GM21423 (cell line): ENCODE results near the gene KRT12.
"Not testable (repeated sequence)": the region's sequence is repeated elsewhere in the genome, so short reads cannot be mapped to it uniquely, and the experiment has no call there.

Experiments
- ATAC-seq: cut with Tn5 transposase; IDR thresholded peaks from one replicate; pipeline ENCODE4 v1.9.1; 2021; ENCODE audit warnings: mild to moderate bottlenecking, moderate library complexity; ENCODE audit not compliant: unreplicated experiment

The KRT12 gene

DNA sequence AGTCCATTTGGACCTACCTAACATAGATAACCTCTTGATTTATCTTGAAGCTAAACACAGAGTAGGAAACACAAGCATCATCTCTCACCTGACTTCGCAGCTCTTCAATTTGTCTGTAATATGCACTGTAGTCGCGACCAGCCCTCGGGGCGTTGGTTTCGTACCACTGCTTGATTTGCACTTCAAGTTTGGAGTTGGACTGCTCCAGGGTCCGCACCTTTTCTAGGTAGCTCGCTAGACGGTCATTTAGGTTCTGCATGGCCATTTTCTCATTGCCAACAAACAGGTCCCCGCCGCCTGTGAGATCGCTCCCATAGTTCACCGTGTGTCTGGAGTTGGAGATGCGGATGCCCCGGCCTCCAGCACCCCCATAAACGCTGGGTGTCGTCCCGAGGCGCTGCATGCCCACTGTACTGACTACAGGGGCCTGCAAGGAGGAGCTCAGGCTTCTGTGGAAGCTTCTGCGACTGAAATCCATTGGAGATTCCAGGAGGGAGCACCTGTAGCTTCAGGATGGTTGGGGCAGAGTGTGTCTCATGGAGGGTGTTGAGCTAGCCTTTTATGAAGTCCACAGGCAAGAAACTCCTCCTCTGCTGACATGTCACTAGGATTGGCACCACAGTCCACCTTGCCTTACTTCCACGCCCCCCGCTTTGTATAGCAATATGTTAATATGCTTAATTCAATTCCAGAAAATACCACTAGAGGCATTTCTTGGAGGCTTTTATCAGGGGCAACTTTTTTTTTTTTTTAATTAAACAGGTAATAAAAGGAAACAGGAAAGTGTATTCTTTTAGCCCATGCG is 17.9 kb upstream of the KRT12 start, which contains the start of gene KRT20:
Gene KRT20 (minus strand): TSS at position 535 of the 805 bp plus-strand sequence. CDS start 57 bp downstream, at position 478.
- ATAC-seq, result no peak

DNA sequence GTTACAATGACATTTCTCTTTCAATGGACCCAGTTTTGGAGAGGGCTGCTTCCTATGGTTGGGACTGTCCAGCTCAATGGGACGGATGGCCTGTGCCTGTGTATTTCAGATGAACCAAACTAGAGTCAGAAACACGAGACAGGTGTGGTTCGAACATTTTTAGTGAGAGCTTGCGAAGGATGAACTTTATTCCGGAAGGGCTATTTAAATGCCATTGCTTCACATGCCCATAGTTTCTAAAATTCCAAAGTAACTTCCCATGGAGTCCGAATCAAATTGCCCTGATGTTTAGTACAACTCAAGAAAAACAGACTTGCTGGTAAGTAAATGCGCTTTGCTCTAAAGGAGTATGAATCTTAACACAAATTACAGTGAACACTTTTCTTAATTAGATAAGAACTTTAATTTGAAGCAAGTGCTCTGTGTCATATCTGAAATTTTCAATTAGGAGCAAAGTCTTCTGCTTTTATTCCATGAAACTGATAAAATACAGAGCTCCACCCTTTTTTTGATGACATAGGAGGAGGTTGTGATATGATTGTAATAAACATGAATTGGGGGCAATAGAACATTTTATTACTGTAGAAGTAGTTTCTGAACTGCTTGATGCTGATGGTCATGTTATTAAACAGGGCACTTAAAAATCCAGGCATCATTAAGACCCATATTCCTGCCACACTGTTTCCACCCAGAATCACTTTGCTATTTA is 16.8 kb upstream of the KRT12 start:
- ATAC-seq, result no peak

DNA sequence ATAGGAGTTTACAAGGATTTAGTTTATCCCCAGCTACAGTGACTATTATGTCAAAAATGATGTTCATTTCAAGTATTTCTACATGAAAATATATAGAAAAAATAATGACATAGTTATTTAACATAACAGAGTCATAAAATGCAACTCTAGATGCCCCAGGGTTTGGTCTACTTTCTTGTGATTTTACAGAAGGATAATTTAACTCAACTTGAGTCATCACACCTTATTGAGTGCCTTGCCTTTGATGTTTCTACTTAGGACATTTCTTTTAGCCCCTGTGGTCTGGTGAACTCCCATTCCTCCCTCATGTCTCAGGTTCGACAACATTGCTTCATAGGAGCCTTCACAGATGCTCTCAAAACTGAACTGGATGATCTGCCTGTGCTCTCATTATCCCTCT is 16.0 kb upstream of the KRT12 start:
- no peak for ATAC-seq

DNA sequence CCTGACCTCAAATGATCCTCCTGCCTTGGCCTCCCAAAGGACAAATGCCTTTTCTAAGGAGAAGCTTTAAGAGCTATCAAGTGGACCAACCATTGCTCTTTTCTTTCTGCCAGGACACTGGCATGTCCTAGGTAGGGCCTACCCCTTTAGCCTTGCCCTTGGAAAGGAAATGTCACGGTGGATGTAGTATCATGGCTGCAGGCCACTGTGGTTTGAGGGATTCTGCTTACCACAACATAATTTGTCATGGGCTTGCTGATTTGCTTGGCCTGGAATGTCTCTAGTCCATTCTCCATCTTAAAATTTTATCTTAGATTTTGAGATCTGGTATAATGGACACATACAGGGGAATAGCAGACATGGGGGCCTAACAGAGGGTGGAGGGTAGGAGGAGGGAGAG is 12.0 kb upstream of the KRT12 start:
- ATAC-seq, result no peak

DNA sequence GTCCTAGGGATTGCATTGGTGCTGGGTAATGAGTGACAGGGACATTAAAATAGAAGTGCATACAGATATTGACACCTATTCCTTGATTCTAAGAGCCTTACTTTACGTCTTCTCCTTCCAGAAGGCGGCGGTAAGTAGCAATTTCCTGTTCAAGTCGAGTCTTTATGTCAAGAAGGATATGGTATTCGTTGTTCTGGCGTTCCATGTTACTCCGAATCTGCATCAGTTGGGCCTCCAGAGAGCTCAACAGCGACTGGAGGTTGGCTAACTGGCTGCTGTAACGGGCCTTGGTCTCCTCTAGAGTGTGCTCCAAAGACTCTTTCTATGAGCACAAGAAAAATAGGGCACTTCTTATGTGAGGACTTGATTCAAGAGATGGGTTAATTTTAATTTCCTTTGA is 11.0 kb upstream of the KRT12 start:
- no peak for ATAC-seq

DNA sequence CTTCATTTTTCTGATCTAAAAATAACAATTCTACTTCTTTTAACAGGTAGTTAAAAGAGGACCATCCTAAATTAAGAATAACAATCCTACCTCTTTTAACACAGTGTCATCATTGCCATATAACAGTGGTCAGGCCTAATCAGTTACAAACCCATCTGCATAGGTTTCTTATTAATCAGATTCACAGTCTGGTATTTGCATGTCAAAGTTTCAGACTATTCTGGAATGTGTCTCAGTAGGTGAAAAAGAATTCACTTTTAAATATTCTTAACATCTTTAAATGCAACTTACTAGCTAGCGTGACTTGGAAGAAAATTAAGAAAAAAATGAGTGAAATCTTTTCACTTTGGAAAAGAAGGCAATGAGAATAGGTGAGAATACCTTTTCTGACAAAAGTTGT is 6.8 kb upstream of the KRT12 start:
- no peak for ATAC-seq

DNA sequence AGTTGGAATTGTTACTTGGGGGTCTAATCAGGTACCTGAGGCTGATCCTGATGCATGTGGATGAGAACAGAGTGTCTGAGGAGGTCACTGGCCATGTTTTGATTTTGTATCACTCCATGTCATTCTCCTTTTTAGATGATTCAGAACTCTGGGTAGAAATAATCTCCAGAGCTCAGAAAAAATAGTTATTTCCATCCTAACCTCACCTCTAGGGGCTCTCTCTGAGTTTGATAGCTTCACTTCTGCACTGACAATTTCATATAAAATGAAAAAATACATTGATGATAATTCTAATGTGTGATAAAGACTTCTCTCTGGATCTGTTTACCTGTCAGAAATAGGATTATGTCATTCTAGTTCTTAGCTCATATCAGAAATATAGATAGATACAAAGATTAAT is 6.2 kb upstream of the KRT12 start:
- ATAC-seq, result no peak

DNA sequence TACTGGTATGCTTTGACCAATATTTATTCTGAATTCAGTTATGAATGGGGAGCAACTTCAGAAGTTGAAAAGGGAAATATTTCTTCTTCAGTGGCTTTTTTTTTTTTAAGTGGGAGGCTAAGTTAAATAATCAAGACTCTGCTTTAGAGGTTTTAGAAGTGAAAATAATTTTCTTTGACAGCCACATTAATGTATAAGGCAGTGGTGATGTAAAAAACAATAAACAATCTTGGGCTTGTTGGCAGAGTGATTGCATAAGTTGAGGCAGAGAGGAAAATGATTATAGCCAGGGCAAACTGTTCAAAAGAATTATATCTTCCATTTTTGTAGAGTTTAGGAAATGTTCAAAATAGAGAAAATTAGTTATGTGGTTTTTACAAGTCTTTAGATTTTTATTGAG is 5.4 kb upstream of the KRT12 start:
- ATAC-seq, result no peak

DNA sequence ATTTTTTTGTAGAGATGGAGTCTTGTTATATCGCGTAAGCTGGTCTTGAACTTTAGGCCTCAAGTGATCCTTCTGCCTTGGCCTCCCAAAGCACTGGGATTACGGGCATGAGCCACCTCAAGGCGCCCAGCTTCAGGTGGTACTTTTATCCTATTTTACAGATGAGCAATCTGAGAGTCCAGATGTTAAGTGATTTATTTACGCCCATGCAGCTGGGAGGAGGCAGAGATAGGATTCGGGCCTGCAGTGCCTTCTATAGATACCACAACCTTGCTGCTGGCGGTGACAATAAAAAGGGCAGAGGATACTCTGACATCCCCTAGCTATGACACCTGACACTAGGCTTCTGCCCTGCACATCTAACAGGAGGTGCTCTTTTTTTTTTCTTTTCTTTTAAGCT is 4.3 kb upstream of the KRT12 start:
- ATAC-seq, result no peak

DNA sequence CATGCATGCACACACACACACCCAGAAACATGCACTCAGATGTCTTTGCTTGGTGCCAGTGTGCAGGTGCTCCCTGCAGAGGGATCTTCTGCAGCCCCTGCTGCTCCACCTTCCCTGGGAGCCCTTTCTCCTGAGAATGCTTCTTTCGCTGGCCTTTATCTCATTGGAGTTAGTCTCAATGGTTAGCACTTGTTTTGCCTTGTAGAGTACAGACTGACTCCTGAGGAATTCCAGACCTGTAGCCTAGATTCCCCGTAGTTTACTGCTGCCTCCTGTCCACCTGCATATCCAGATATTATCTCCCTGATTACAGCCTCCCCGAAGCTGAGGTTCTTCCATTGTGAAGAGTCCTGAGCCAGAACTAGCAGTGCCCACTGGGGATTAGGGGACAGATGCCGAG is 3.1 kb upstream of the KRT12 start:
- no peak for ATAC-seq

DNA sequence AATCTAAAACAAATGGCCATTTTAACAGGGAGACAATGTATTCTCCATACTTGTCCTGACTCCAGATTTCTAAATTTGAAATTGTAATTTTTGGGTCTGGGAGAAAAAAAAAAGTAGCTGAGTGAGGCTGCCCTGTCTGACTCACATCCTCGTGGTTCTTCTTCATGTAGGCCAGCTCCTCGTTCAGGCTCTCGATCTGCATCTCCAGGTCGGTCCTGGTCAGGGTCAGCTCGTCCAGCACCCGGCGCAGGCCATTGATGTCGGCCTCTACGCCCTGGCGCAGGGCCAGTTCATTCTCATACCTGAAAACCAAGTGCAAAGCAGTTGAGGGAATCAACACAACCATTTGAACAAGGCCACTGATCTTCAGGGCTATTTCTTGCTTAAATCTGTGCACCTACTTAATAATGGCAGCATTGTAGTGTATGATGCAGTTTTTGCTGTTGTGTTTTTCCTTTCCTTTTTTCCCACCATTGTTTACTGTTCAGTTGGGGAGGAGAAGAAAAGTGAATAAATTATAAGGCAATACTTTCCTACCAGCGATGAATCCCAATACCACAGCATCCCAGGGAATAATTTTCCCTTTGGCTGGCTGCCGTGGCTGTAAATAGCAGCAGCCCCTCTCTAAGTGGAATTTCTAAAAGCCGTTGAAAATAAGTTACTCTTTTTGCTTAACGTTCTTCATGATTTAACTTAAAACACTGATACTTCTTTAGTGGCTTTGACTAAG is 2.2 kb downstream of the KRT12 start:
- no peak for ATAC-seq

DNA sequence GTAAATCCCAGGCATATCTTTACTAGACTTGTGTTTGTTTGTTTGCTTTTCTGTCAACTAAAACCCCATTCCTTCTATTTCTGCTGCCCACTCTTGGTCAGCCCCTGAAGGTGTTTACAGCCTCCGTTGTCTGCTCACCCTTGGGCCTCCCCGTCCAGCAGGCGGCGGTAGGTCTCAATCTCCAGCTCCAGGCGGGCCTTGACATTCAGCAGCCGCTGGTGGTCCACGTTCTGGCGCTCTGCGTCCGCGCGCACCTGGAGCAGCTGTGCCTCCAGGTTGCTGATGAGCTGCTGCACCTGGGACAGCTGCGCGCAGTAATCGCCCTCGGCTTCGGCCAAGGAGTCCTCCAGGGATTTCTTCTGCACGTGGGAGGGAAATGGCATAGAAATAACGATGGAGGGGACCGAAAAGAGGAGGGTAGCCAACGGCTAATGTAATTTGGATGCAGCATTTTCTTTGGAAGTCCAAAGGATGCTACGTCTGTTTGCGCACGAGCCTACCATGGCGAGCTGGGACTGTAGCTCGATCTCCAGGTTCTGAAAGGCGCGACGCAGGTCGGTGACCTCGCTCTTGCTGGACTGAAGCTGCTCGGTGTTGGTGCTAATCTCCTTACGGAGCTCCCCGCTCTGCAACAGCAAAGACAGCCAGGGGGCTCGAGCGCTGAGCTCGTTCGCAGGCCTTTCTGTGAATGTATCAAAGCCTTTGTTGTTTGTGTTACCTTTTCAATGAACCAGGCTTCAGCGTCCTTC is 3.9 kb downstream of the KRT12 start:
- no peak for ATAC-seq

DNA sequence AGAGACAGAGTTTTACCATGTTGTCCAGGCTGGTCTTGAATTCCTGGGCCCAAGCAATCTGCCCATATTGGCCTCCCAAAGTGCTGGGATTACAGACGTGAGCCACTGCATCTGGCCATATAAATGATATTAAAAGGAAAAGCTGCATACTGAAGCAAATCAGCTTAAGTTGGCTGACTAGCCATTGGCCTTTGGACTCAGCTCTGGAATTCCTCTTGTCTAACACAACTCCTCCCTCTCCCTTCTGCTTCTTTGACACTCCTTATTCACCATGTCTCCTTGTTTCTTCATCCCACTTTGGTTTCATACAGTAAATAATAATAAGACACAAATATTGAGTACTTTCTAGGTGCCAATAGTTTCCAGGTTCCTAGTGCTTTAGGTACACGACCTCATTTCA is 7.5 kb downstream of the KRT12 start:
- no peak for ATAC-seq

DNA sequence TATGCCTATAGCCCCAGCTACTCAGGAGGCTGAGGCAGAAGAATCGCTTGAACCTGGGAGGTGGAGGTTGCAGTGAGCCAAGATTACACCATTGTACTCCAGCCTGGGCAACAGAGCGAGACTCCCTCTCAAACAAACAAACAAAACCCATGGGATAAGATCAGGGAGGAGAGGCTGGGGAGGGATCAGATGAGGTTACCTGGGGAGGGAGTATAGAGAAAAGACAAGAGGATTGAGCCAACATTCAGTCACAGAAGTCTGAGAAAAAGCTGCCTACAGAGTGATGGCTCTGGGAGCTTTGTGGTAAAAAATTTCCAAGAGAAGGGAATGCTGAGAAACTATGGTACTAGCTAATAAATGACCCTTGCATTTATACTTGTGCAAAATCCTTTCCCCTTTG is 8.4 kb downstream of the KRT12 start:
- ATAC-seq, result not testable (repeated sequence)

DNA sequence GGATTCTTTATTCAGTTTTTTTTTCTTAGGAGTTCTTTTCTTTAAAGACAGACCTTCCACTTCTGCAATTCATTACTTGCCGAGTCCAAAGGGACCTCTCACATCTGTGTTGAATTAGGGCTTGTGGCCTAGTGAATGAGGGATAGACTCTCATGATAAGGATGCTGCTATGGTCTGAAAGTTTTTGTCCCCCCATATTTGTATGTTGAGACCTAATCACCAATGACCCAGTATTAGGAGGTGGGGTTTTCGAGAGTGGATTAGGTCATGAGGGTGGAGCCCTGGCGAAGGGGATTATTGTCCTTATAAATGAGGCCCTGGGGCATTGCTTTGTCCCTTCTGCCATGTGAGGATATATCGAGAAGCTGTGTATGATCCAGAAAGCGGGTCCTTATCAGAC is 9.5 kb downstream of the KRT12 start:
- ATAC-seq, result no peak

DNA sequence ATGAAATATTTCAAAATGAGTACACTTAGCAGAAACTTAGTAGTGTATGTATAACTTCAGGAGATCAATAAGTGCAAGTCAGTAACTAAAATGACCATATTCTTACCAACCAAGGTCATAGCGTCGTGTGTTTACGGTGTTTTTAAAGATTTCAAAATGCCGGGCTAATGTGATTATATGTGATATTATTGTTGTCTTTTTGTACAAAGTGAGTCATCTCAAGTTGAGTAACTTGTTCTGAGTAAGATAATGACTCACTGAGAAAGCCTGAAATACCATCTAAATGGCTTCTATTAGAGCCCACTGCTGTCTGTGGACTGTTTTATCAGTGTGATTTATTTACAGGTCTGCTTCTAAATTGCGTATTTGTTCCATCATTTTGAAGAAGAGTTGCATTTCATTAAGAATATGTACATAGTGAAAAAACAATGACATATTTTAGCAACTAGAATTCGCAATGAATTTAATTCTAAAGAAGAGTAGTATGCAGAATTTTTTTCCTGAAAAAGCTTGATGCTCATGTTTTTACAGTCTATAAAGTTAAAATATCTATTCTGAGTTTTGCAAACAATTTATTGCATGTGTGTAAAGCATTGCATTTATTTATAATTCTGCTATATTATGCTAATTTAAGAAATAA is 12.7 kb downstream of the KRT12 start:
- no peak for ATAC-seq

DNA sequence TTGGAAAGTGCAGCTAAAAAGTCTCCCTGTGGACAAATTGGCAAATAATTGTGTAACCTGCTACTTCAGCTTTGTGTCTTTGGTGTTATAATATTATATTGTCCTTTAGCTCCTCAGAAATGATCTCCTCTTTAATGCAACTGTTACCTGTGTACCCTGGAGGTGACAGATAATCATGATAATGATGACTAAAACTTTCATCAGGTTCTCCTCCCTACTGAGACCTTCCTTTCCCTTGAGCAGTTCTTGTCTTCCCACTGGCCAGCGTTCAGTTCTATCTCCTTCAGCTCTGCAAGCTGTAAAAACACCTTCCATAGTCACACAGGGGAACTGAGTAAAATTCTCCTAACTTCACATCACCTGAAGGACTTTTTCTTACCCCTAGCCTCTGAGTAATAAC is 14.7 kb downstream of the KRT12 start:
- ATAC-seq, result no peak

DNA sequence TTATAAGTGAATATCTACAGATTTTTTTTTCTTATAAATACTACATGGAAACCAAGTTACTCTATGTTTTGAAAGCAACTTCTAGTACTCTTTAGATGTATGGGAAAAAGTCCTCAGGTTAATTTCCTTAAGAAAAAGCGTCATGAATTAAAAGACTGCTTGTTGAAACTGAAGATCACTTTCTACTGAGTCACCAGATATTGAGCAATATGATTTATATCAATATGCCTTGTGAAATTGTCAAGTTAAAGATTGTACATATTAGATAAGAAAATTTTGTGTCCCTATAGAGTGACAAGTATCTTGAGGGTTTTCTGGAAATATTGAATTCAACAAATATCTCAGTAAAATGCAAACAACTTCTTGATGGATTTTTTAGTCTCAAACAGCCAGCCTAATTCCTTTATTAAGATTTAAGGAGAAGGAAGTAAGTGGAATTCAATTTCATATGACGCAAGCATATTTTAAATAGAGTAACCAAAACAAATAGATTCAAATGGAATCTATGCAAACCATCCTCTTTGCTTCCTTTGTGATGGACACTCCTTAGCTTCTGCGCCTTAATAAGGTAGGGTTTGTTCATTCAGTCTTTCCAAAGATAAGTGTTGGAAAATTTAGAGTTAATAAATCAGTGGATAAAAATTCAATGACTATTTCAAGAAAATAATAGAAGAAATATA is 16.6 kb downstream of the KRT12 start:
- ATAC-seq, result no peak

DNA sequence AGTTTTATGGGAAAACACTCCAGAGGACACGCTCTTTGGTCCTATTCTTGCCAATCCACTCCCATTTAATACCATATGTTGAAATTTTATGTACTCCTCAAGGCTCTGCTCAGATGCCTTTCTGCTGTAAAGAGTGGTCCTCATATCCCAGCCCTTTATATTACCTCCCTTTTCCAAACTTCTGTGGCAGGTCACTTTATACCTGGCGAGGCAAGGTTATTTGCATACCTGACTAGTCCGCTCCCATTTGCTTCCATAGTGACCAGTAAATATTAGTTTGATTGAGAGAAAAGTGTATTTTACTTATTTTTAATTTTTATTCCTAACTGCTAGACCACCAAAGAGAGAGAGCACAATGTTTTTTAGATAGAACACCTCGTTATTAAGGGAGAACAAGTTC is 17.3 kb downstream of the KRT12 start:
- no peak for ATAC-seq

DNA sequence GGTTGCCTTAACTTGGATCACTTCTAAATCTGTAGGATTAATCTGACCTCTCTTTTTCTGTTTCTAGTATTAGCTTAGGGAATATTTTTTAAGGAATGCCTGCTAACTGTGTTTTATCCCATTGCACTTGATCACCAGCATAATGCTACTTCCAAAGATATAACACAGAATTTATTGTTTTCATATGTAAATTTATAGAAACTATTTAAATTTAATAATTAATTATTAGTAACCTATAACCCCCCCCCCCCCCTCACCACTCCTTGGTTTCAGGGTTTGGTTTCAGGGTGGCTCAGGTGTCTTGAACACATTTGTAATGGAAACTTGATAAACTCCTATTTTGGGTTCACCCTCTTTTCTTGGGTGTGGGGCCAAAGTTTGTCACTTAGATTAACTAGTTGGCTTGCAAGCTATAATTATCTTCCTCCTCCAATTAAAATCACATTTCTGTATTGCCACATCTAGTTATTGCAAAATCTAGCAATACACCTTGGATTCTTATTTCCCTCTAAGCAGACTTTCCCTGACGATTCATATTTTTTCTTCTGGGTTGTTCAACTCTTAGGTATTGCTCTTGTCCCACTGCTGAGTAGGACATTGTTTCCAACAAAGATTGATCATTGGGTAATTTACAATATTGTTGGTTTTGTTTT is 18.3 kb downstream of the KRT12 start:
- no peak for ATAC-seq
